HUES64 (cell line): ENCODE measurements around the gene MOV10L1.

Experiments
- H3K27ac ChIP-seq: 2 replicates; pipeline ENCODE4 v1.7.0; 2013; ENCODE audit warnings: low read depth, low read length, inconsistent platforms
- H3K27me3 ChIP-seq: 2 replicates; pipeline ENCODE4 v1.6.1; 2013; ENCODE audit warnings: mild to moderate bottlenecking, low read length; ENCODE audit not compliant: insufficient read depth
- H3K36me3 ChIP-seq: 2 replicates; pipeline ENCODE4 v1.6.1; 2013; ENCODE audit warnings: mild to moderate bottlenecking, low read length; ENCODE audit not compliant: insufficient read depth
- H3K4me1 ChIP-seq: 2 replicates; pipeline ENCODE4 v1.6.1; 2013; ENCODE audit warnings: mild to moderate bottlenecking, low read length, moderate library complexity; ENCODE audit not compliant: insufficient read depth
- H3K4me3 ChIP-seq: 2 replicates; pipeline ENCODE4 v1.5.1; 2013; ENCODE audit warnings: mild to moderate bottlenecking, low read length, moderate library complexity
- H3K9ac ChIP-seq: 2 replicates; pipeline ENCODE4 v1.6.1; 2013; ENCODE audit warnings: mild to moderate bottlenecking, low read depth, low read length
- H3K9me3 ChIP-seq: 2 replicates; pipeline ENCODE4 v1.6.1; 2013; ENCODE audit warnings: low read depth, low read length; ENCODE audit not compliant: insufficient read depth
- WGBS: fragments of 150-250, 120-280 bp; methylation state at CpG from one replicate; pipeline ENCODE4 v1.1.7; 2013; ENCODE audit warnings: missing lambda C conversion rate; 5-methylcytosine and 5-hydroxymethylcytosine counted together

MOV10L1 gene

GRCh38 chr22:50170453-50171318, 80.9 kb downstream of the MOV10L1 start, which contains the start of gene PANX2:
TSS of gene PANX2 (plus strand) at chr22:50170731. CDS start at chr22:50170731, 0 bp downstream.
- 4% methylated on average over 82 of the region's 105 CpGs for WGBS
- no peaks in the 10 kb centered on the region for H3K36me3 ChIP-seq
- H3K27ac ChIP-seq = no peak within 1 kb of the TSS
- peaks cover 3% of the 10 kb centered on the region; the same call in 1 of the 2 replicates for H3K4me1 ChIP-seq
- peaks cover 37% of the 10 kb centered on the region for H3K27me3 ChIP-seq
- no peaks in the 10 kb centered on the region for H3K9me3 ChIP-seq
- peak within 1 kb of the TSS; percentile 75 for H3K4me3 ChIP-seq
- H3K9ac ChIP-seq = peak within 1 kb of the TSS; percentile 69; the same call in 1 of the 2 replicates

GRCh38 chr22:50171319-50171964, 81.6 kb downstream of the MOV10L1 start:
- H3K27ac ChIP-seq = no peak overlapping the region
- 68% methylated on average over 15 of the region's 15 CpGs for WGBS
- H3K9me3 ChIP-seq = no peaks in the 10 kb centered on the region
- no peaks in the 10 kb centered on the region for H3K36me3 ChIP-seq
- peaks cover 3% of the 10 kb centered on the region; the same call in 1 of the 2 replicates for H3K4me1 ChIP-seq
- H3K27me3 ChIP-seq = peaks cover 37% of the 10 kb centered on the region
- H3K4me3 ChIP-seq = peak overlapping the region; percentile 75
- H3K9ac ChIP-seq = peak overlapping the region; percentile 69; the same call in 1 of the 2 replicates

- whole genome bisulfite sequencing = 81% methylated on average over 13 of the region's 13 CpGs
- Histone ChIP-seq H3K9me3 (no peaks in the 10 kb centered on the region), H3K27me3 (peaks cover 37% of the 10 kb centered on the region), H3K4me3 (no peak overlapping the region), H3K36me3 (no peaks in the 10 kb centered on the region), H3K27ac (no peak overlapping the region), H3K4me1 (peaks cover 3% of the 10 kb centered on the region; the same call in 1 of the 2 replicates), H3K9ac (no peak overlapping the region)
Measured at GRCh38 chr22:50171965-50172421, 82.2 kb downstream of the MOV10L1 start.

- H3K36me3 ChIP-seq = no peaks in the 10 kb centered on the region
- WGBS = 90% methylated on average over 26 of the region's 26 CpGs
- no peaks in the 10 kb centered on the region for H3K9me3 ChIP-seq
- H3K27me3 ChIP-seq = peaks cover 28% of the 10 kb centered on the region
- no peak overlapping the region for H3K9ac ChIP-seq
- H3K4me1 ChIP-seq = peaks cover 3% of the 10 kb centered on the region; the same call in 1 of the 2 replicates
- no peak overlapping the region for H3K27ac ChIP-seq
- H3K4me3 ChIP-seq = no peak overlapping the region
Measured at GRCh38 chr22:50173311-50173982, 83.6 kb downstream of the MOV10L1 start.

DNA sequence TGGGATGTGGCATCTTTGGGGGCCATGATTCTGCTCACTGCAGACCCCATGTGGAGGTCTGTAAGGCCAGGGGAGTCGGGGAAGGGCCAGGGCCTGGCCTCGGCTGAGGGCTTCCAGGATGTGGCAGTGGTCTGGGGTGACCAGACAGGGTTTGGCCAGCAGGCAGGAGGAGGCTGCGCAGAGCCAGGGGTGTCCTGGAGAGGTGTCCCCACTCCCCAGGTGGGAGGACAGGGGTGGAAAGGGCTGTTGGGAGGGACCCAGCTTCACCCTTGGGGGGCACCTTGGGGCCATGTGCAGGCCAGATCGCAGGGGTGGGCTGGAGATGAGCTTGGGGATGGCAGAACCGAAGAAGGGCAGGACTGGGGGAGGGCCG, 84.2 kb downstream of the MOV10L1 start:
- no peak overlapping the region for H3K27ac ChIP-seq
- H3K9ac ChIP-seq = no peak overlapping the region
- H3K9me3 ChIP-seq = no peaks in the 10 kb centered on the region
- H3K4me1 ChIP-seq = peaks cover 3% of the 10 kb centered on the region; the same call in 1 of the 2 replicates
- no peaks in the 10 kb centered on the region for H3K36me3 ChIP-seq
- H3K27me3 ChIP-seq = peaks cover 23% of the 10 kb centered on the region
- WGBS = 95% methylated on average over 6 of the region's 6 CpGs
- no peak overlapping the region for H3K4me3 ChIP-seq

DNA sequence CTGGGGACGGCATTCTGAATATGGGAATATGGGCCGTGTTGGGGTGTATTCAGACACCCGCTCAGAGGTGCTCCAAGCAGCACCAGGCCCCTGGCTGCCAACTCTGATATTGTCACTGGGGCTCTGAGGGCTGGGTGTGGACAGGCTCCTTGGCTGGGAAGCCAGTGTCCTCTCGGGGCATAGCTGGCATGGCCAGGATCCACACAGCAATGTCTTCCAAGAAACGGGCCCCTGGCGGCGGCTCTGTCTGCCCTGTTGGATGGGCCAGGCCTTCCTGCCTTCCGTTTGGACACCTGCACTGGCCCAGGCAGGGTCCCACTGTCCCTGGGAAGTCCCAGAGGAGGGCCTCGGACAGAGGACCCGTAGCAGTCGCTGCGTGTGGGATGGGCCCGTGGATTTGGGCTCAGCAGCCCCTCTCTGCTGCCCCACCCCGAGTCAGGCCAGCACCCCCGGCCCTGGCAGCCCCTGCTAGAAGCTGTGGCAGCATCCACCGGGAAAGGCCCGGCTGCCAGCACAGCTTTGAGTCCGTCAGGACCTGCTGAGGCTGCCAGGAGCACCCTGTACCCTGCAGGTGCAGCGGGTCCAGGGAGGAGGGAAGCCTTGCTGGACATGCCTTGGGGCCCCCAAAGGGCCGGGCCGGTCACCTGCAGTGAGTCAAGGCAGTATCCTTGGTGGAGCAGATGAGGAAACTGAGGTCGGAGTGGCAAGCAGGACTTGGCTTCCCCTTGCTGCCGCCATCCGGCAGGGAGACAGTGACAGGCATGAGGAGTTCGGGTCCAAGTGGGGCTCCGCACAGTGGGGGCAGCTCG, 84.8 kb downstream of the MOV10L1 start:
- Histone ChIP-seq H3K27ac (no peak overlapping the region), H3K9me3 (no peaks in the 10 kb centered on the region), H3K4me1 (peaks cover 3% of the 10 kb centered on the region; the same call in 1 of the 2 replicates), H3K9ac (no peak overlapping the region), H3K27me3 (peaks cover 17% of the 10 kb centered on the region), H3K4me3 (no peak overlapping the region), H3K36me3 (no peaks in the 10 kb centered on the region)
- WGBS = 92% methylated on average over 27 of the region's 27 CpGs

- 87% methylated on average over 5 of the region's 6 CpGs for WGBS
Measured at GRCh38 chr22:50175191-50175461, 85.3 kb downstream of the MOV10L1 start.

DNA sequence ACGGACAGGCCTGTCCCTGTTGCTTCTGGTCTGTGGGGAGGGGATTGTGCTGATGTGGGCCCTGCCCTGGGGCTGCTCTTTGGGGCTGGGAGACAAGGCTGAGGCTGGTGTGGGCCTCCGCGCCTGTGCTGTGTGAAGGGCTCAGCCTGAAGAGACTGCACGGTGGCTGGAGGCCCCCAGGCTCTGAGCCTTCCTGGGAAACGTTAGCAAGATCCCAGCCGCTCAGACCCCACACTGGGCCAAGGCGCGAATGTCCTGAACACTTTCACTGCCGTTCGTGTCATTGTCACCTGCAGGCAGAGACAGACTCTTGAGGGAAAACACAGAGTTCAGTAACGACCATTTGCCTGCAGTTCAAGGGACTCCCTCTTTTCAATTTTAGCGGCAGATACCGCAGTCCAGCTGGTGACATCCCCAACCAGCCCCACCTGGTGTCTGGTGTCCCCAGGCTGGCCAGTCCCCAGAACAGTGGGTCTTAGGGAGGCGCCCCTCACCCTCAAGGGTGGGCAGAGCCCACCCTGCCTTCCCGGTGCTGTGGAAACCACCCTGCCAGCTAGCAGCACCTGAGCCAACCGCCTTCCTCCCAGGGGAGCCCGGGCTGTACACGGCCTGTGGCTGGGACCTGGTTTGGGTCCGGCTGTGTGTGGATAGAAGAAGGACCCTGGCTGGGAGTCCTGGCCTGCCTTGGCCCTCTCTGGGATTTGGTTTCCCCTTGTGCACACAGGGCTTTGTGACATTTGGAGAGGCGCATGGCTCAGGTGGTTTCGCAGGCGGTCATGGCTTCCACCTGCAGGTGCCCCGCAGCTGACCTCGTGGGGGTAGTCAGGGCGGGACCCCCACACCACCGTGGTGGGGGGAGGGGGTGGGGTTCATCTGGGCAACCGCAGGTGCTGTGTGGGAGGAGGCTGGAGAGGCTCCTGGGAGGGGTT, 86.4 kb downstream of the MOV10L1 start:
- Histone ChIP-seq H3K27me3 (peaks cover 9% of the 10 kb centered on the region), H3K9ac (no peak overlapping the region), H3K27ac (no peak overlapping the region), H3K36me3 (no peaks in the 10 kb centered on the region), H3K4me1 (peaks cover 1% of the 10 kb centered on the region; the same call in 1 of the 2 replicates), H3K9me3 (no peaks in the 10 kb centered on the region), H3K4me3 (no peak overlapping the region)
- 91% methylated on average over 27 of the region's 27 CpGs for WGBS

More at GRCh38 chr22:50175191-50175461, 85.3 kb downstream of the MOV10L1 start:
- no peak overlapping the region for H3K4me3 ChIP-seq
- peaks cover 15% of the 10 kb centered on the region for H3K27me3 ChIP-seq
- no peaks in the 10 kb centered on the region for H3K36me3 ChIP-seq
- H3K4me1 ChIP-seq = peaks cover 3% of the 10 kb centered on the region; the same call in 1 of the 2 replicates
- H3K9me3 ChIP-seq = no peaks in the 10 kb centered on the region
- H3K27ac ChIP-seq = no peak overlapping the region
- no peak overlapping the region for H3K9ac ChIP-seq

GRCh38 chr22:50176850-50177536, 87.2 kb downstream of the MOV10L1 start:
- Histone ChIP-seq H3K9me3 (no peaks in the 10 kb centered on the region), H3K27ac (no peak overlapping the region), H3K27me3 (peaks cover under 1% of the 10 kb centered on the region), H3K9ac (no peak overlapping the region), H3K4me3 (no peak overlapping the region), H3K36me3 (no peaks in the 10 kb centered on the region), H3K4me1 (no peaks in the 10 kb centered on the region)
- WGBS = 96% methylated on average over 76 of the region's 76 CpGs
